Right renal pelvis (tissue), 4 donors: ENCODE measurements around the gene WWP2. TPM values are rescaled to one million over a fixed set of nuclear protein-coding genes. Genes with fewer than 3 reads are reported as not detected.

Experiments used
- DNase-seq, 4 donors: peaks; one replicate each; pipeline ENCODE4 v3.0.0-alpha.2; 2013; ENCODE audit warnings: low read depth in 4 of 4, low spot score in 3 of 4, missing footprints in 1 of 4
- polyA plus RNA-seq, 4 donors: library from polyadenylated mRNA; unstranded; fragments of 120-200 nt; gene quantifications; one replicate each; pipeline ENCODE4 v1.2.1, GENCODE V29; 2013; ENCODE audit not compliant: insufficient read length in 4 of 4

WWP2 gene
- polyA plus RNA-seq, 4 donors: 40.0 to 48.2 (median 43.1) TPM

DNA sequence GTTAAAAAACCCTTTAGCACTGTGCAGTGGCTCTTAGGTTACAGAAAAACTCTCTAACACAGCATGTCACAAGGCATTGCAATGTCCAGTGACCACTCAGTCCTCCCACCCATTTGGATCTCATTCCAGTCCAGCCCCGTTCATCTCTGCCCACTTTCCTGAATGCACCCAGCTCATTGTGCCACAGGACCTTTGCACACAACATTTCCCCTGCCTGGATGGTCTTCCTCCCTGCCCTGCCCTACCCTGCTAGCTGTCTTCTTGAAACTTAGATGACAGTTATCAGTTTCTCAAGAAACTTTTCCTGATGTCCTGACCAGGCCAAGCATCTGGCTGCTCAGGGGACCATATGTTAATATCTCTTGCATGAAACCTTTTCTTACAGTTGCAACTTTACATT lies 67.2 kb downstream of the WWP2 start:
- DNase-seq: no peak

DNA sequence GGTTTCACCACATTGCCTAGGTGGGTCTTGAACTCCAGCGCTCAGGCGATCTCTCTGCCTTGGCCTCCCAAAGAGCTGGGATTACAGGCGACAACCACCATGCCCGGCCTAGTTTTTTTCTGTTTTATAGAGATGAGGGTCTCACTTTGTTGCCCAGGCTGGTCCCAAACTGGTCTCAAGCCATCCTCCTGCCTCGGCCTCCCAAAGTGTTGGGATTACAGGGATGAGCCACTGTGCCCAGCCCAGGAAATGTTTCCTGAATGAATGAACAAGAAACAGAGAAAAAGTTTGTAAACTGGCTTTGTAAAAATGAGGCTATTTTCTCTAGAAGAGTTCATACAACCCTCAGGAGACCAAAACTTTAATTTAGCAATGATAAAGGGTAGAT lies 68.0 kb downstream of the WWP2 start:
- DNase-seq: no peak

DNA sequence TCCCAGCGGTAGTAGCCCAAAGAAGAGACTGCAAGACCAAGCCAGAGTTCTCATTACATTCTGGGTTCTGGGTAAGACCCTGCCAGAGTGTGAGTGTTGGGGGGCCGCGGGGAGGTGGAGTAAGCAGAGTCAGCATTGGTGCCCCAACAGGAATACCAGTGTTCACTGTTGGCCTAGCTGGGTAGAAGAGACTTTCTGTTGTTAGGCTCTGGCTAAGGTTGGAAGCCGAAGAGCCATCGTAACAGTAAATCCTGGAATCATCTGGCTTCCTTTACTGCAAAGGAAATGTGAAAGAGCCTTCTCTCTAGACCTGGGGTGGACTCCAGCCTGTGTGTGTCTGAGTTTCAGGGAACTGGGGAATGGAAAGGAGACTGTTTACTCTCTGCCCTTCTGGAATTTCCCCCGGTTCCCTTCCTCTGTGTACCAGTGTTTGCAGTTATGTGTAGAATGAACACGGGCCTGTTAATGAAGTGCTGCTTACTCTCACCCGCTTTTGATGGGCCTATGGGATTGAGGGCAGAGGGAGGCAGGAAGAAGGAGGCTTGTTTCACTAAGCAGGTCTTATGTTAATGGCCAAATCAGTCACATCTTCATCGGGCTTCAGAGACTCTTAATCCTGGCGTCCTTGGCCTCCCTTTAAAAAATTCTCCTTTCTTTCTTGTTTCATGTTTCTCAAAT lies 68.5 kb downstream of the WWP2 start:
- no peak for DNase-seq

DNA sequence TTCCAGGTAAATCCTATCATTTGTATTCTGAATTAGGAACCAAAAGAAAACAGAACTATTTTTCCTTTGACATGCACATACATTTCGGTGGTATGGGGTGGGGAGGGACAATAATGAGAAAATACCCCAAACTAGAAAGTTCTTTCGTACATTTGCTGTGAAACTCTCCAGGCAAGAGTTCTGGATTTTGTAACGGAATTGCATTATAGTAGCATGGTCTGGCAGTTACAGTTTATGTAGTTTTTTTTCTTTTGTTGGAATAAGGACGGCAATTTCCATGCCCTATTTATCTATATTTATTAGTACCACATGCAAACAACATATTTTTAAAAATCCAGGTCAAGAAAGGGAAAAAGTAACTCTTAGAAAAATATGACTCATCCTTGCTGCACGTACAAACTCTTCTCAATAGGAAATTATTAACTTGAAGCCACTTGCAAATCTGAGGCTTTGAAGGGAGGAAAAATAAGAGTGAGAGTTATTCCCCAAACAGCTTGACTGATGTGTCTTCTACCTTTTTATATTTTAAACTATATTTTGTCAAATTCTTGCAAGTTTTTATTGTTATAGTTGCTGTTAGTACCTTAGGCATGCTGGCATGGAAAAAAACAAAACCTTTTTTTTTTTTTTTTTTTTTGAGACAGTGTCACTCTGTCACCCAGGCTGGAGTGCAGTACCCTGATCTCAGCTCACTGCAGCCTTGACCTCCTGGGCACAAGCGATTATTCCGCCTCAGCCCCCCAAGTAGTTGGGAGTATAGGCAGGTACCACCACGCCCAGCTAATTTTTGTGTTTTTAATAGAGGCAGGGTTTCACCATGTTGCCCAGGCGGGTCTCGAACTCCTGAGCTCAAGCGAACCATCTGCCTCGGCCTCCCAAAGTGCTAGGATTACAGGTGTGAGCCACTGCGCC lies 69.3 kb downstream of the WWP2 start:
- no peak for DNase-seq

DNA sequence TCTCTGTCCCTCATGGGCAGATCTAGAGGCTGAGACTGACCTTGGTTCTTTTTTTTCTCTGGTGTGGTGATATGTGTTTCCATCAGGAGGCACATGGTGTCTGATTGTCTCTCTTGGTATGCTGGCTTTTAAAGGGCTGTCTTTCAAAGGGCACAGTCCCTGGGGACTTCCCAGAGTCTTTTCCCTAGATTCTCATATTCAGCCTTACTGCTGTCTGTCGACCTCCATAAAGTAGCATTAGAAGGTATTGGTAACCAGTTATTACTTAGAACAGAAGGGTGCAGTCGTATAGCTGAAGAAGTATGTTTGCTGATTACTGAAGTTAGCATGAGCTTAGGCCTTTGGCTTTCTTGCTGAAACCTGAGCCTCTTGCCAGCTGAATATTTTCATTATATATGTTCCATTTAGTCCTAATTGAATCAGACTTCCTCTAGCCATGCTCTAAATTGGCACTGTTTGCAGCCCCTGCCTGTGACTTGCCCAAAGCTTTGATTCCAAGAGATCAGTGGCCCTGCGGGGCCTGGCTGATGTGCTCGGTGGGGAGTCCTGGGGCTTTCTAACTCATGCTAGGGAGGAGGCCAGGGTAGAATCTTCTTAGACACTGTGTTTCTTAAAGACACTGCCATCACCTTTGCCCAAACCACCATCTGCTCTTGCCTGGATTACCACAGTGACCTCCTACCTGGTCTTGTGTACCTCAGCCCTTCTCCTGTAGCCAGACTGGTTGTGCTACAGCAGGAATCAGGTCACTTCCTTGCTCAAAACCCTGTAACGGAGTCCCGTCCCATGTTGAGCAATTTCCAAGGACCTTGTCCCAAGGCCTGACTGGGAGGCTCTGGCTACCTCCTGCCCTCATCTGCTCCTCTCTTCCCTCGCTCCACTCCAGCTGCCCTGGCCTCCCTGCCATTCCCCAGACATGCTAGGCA lies 71.5 kb downstream of the WWP2 start:
- DNase-seq: no peak

DNA sequence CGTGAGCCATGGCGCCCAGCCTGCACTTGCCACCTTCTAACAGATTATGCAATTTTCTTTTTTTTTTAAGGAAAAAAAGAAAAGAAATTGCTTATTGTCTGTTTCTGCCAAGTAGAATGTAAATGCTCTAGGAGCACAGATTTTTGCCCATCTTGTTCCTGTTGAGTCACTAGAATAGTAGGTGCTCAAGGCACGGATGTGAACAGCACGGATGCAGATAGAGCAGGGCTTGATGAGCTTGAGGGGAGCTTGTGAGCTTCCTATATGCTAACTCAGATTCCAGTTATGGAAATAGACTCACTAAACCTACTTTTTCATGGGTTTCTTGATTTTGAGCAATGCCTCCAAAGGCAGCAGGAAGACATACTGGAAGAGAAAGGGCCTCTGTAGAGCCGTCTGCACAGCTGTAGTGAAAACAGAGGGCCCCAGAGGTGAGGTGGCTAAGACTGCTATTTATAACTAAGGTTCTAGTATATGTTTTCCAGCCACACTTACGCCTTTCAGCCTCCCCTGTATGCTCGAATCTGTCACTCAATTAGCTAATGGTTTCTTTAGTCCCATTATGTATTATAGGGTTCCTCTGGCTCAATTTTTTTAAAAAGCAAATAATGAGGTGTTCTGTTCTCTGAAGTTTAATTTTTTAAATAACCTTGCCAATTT lies 72.8 kb downstream of the WWP2 start:
- DNase-seq: no peak

DNA sequence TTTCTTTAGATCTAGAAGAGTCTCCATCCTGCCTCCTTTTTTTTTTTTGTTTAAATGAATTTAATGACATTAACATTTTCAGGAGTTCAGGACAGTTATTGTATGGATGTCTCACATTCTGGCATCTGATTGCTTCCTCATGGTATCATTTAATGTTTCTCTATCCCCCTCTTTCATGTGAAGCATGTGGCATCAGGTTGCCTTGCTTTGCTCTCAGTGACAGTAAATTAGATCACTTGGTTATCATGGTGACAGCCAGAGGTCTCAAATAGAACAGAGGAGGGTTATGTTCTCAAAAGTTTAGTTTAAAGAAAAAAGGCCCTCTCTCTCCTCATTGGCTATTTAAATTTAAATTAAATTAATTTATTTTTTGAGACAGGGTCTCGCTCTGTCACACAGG lies 74.1 kb downstream of the WWP2 start:
- no peak for DNase-seq

DNA sequence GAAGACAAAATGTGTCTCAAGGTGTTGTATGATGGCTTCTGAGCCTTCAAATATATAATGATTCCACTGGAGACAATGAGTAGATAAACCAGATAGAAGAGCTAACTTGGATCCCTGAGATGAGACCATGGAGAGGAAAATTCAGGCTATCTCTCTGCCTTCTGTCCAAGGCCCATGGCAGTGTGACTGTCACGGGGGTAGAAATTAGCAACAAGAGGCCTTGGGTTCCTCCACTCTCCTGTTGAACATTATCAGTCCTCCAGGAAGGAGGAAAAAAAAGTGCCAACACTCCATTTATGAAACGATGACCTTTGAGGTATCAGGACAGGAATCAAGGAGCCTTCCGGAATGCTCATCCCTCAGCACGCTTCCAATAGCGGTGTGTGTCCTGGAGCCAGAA lies 75.2 kb downstream of the WWP2 start:
- DNase-seq: no peak

DNA sequence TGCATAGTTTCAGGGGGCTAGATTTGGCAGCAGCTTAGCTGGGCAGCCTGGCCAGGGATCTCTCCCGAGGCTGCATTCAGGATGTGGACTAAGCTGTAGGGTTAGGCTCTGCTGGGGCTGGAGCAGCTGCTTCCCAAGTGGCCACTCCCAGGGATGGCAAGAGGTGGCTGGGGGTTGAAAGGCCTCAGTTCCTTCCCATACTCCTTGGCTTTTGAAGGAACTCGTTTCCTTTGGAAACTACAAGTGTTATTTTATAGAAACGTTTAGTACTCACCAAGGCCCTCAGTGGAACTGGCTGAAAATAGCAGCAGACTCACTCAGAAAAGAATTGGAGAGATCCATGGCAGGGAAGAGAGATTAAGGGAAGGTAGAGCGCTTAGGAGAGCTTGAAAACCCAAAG lies 76.4 kb downstream of the WWP2 start:
- DNase-seq: no peak

DNA sequence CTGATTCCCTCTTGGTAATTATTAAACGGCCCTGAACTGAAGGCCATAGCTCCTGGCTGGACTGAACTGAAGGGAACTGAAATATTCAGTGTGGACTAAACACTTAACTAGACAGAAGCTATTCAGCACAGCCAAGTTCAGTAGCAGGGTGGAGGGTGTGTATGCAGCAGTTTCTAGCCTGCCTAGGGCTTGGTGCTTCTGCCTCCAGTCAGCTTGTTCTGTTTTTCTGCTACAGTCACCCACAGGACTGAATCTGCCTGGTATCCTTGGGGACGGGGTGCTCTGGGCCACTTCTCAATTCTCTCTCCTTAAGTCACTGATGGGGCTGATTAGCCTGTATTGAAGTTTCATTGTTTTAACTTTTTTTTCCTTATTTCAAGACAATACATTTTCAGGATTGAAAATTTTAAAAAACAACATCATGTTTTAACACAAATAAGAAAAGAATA lies 77.1 kb downstream of the WWP2 start:
- DNase-seq: no peak

DNA sequence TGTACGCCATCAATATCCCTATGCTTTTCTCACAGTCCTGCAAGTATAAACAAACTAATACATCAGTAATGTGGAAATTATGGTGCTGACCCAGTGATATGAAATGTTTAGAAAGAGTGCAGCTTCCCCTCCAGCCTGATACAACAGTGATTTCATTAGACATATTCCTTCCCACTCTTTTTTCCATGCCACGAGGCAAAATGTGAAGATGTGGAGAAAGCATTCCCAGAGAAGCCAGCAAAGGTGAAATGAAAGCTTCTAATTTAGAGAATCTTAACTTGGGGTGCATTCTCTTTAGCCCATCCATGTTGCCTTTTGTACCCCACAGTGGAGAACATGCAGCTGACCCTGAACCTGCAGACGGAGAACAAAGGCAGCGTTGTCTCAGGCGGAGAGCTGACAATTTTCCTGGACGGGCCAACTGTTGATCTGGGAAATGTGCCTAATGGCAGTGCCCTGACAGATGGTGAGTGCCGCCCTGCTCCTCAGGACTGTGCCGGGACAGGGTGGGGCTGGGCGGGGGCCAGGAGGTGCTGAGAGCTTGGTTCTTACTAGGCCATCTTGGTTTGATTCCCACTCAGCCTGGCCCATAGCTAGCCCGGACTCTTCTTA lies 77.8 kb downstream of the WWP2 start:
- DNase-seq: no peak

DNA sequence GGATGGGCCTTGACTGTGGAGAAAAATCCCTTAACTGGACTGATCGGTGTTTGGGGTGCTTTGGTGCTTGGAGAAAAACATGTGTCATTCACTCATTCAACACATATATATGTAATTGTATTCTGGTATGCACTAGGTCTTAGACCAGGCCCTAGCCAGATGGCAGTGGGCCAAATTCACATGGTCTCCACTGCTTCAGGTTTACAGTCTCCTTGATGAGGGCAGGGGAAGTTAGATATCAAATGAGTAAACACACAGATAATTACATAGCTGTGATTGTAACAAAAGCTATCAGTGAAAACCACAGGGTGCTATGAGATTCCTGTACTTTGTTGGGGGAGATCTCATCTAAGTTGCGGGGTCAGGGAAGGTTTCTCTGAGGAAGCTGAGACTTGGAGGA lies 78.8 kb downstream of the WWP2 start:
- DNase-seq: no peak

DNA sequence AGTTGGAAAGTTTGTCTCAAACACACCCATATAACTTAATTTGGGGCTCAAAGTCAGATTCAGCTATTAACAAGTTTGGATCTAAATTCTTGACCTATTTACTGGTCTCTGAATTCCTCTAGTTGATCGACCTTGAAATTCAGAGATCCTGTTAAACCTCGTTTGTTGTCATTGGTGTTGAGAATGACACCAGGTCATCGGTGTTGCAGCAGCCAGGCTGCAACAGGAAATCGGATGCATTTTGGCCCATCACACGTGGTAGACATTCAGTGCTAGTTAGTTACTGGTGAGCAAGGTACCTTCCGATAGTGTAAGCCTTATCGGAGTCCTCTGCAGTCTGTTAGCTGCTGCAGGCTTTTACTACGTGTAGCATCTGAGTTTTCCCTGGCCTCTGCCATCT lies 82.3 kb downstream of the WWP2 start:
- no peak for DNase-seq

DNA sequence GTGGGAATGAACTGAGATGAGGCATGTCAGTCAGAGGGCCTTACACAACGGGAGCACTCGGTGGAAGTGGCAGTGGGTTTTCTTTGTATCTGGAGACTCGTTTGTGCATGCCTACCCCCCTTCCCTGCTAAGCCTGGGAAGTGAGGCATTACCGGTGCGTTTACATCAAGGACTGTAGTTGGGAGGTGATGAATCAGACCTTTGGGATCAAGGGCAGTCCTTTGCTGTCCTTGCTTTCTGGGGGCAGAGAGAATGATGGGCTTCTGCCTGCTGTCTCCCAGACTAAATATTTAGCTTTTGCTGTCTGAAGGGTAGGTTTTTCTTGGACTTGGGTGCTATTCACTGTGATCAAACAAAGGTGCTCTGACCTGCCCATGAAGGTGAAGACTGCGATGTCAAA lies 83.0 kb downstream of the WWP2 start:
- DNase-seq: no peak

DNA sequence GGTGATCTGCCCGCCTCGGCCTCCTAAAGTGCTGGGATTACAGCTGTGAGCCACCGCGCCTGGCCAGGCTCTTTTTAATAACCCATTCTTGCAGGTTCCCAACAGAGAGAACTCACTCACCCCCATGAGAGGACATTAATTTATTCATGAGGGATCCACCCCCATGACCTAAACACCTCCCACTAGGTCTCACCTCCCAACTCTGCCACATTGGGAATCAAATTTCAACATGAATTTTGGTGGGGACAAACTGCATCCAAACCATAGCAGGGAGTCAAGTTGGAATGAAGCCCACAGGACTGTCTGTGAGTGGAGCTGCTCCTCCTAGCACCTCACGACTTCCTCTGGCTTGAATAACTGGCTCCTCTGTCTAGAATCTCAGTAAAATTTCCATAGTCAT lies 85.5 kb downstream of the WWP2 start:
- DNase-seq: no peak

DNA sequence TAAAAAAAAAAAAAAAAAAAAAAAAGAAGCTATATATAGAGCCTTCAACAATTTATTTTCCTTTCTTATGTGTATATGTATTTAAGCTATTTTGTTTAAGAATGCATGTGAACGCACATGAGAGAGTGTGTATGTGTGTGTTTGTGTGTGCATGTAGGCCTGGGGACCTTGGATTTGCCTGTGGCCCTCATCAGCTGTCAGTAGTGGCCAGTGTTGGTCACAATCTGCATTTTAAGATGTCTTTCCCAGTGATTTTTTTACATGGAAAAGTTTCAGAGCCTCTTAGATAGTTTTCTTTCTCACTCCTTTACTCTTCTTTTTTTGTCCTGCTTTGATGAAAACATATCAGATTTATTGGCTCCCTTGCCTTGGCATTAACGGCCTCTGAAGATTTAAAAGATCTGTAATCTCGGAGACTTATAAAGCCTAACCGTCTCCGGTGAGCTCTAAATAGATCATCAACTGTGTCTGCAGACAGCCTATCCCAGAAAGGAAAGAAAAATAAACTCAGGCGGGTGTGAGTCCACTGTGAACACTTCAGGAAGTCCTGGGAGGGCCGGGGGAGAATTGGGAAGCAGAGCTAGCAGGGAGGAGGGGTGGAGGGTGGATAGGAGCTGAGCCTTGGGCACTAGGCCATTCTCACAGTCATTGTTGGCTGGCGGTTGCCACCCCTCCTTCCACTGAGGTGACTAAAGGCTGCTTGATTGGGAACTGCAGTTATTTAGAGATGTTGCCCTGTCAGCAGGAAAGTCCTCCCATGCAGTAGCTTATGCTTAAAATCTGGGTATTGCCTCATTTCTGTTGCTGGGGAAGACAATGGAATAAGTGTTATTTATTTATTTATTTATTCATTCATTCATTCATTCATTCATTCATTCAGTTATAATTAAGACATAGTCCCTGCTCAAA lies 86.8 kb downstream of the WWP2 start:
- no peak for DNase-seq

DNA sequence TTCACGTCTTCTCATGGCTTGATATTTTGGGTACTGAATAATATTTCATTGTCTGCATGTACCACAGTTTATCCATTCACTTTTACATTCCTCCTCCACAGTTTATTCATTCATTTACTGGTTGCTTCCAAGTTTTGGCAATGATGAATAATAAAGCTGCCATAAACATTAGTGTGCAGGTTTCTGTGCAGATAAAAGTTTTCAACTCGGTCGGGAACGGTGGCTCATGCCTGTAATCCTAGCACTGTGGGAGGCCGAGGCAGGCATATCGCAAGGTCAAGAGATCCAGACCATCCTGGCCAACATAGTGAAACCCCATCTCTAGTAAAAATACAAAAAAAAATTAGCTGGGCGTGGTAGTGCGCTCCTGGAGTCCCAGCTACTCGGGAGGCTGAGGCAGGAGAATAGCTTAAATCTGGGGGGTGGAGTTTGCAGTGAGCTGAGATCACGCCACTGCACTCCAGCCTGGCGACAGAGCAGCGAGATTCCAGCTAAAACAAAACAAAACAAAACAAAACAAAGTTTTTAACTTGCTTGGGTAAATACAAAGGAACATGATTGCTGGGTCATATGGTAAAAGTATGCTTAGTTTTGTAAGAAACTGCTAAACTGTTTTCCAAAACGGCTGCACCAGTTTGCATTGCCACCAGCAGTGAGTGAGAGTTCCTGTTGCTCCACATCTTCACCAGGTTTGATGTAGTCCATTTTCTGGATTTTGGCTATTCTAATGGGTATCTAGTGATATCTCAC lies 89.5 kb downstream of the WWP2 start:
- no peak for DNase-seq

DNA sequence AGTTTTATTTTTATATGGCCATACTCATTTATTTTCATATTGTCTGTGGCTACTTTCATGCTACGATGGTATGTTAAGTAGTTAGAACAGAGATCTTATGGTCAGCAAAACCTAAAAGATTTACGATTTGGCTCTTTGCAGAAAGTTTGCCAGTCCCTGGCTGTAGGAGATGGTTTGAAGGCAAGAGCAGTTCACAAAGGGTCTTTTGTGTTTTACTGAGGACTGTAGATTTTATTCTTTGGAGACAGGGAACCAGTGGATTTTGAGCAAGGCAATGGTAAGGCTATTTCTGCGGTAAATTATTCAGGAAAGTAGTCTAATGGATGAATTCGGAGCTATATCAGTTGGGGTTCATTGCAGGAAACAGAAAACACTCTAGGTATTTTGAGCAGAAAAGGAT lies 90.7 kb downstream of the WWP2 start:
- no peak for DNase-seq
